PC-9 (cell line): ENCODE data around the gene RXRB.

Source experiments
- EZH2 ChIP-seq: fragments of 200-600 bp; sonication (generic); IDR thresholded peaks from 2 replicates; pipeline ENCODE4 v1.8.0; 2017; ENCODE audit warnings: antibody characterized with exemption, low read depth
- TF ChIP-seq, protein P1 (sequence below): fragments of 200-600 bp; sonication (generic); conservative IDR thresholded peaks from 2 replicates; pipeline ENCODE4 v1.6.1; 2017; ENCODE audit warnings: mixed run types, antibody characterized with exemption, mild to moderate bottlenecking, moderate library complexity

DNA sequence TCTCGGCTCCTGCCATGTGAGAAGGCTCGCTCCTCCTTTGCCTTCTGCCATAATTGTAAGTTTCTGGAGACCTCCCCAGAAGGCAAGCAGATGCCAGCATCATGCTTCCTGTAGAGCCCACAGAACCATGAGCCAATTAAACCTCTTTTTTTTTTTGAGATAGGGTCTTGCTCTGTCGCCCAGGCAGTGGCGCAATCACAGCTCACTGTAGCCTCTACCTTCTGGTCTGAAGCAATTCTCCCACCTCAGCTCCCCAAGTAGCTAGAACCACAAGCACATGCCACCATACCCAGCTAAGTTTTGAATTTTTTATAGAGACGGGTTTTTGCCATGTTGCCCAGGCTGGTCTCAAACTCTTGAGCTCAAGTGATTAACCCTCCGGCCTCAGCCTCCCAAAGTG, 36.4 kb upstream of the RXRB start:
- TF ChIP-seq, protein P1, sequence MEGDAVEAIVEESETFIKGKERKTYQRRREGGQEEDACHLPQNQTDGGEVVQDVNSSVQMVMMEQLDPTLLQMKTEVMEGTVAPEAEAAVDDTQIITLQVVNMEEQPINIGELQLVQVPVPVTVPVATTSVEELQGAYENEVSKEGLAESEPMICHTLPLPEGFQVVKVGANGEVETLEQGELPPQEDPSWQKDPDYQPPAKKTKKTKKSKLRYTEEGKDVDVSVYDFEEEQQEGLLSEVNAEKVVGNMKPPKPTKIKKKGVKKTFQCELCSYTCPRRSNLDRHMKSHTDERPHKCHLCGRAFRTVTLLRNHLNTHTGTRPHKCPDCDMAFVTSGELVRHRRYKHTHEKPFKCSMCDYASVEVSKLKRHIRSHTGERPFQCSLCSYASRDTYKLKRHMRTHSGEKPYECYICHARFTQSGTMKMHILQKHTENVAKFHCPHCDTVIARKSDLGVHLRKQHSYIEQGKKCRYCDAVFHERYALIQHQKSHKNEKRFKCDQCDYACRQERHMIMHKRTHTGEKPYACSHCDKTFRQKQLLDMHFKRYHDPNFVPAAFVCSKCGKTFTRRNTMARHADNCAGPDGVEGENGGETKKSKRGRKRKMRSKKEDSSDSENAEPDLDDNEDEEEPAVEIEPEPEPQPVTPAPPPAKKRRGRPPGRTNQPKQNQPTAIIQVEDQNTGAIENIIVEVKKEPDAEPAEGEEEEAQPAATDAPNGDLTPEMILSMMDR, result no peak
- no peak for TF ChIP-seq EZH2
